ENCODE data around the gene NPAS3.

GRCh38 chr14:33499687-33500086 is 561.0 kb downstream of the NPAS3 start:
- TF ChIP-seq CTCF (IDR thresholded peaks at IDR 0.05; ENCODE audit: borderline replicate concordance, extremely low read depth, low read length, poor library complexity, severe bottlenecking) (no peak), EZH2 (IDR thresholded peaks at IDR 0.05; ENCODE audit: borderline replicate concordance, low read depth, low read length, severe bottlenecking) (no peak)

Measured in DND-41 (cell line).